GM12878 (cell line): ENCODE measurements around the gene LDLRAD3. TPM values are rescaled to one million over a fixed set of nuclear protein-coding genes. Genes with fewer than 3 reads are reported as not detected.

ENCODE experiments used
- polyA plus RNA-seq, 11 experiments: library from polyadenylated mRNA; depleted of rRNA in 4 of 11; unstranded in 6 of 11; stranded (reverse) in 5 of 11; fragments of >200 nt; fragmentation: Nextera tagmentation in 4 of 11; fragmentation: Illumina TruSeq in 1 of 11; extraction: Ambion mirVana in 4 of 11; extraction: Trizol in 1 of 11; gene quantifications; 1 replicate in 1 of 11; 2 replicates in 10 of 11; pipeline versions ENCODE4 v1.2.1 to v1.2.3, GENCODE V29; 2011 to 2016; ENCODE audit warnings: inconsistent platforms in 2 of 11, missing spikeins in 2 of 11, low read depth in 1 of 11
- total RNA-seq, 4 experiments: library from RNA; depleted of rRNA in 3 of 4; stranded (reverse); fragments of >200 nt in 3 of 4; fragmentation: Illumina TruSeq in 1 of 4; extraction: Trizol in 1 of 4; gene quantifications; 2 replicates each; pipeline versions ENCODE4 v1.2.1 to v1.2.3, GENCODE V29; 2013 to 2021
- TF ChIP-seq, protein P1 (sequence below): fragments of 150-350 bp; IDR thresholded peaks from 2 replicates; pipeline ENCODE4 v1.6.1; 2016; ENCODE audit warnings: low read depth, low read length
- TF ChIP-seq, protein P2 (sequence below): fragments of 450-650 bp; IDR thresholded peaks from 2 replicates; pipeline ENCODE4 v1.6.1; 2017; ENCODE audit warnings: antibody characterized with exemption, mild to moderate bottlenecking, moderate library complexity
- TF ChIP-seq, protein P3 (sequence below): fragments of 450-650 bp; formaldehyde crosslinking; IDR thresholded peaks from 2 replicates; pipeline ENCODE4 v1.4.0; 2022; ENCODE audit warnings: mild to moderate bottlenecking, moderate library complexity
- TF ChIP-seq, protein P4 (sequence below), 3 experiments: IDR thresholded peaks in 2 of 3; conservative IDR thresholded peaks in 1 of 3; 2 replicates each; pipeline ENCODE4 v1.5.1; 2011; ENCODE audit warnings: low read depth in 3 of 3, low read length in 3 of 3, mild to moderate bottlenecking in 3 of 3, control low read depth in 2 of 3, moderate library complexity in 2 of 3, inconsistent platforms in 1 of 3, mixed read lengths in 1 of 3; ENCODE audit not compliant: control insufficient read depth in 2 of 3, insufficient read depth in 1 of 3; ENCODE audit errors: extremely low read depth in 1 of 3

LDLRAD3 gene
- total and polyA plus RNA-seq, 10 of the 15 experiments (the other 5 are each of a cell fraction or from before 2014, with no cell fraction given): 2.5 to 17.2 (median 10.7) TPM

DNA sequence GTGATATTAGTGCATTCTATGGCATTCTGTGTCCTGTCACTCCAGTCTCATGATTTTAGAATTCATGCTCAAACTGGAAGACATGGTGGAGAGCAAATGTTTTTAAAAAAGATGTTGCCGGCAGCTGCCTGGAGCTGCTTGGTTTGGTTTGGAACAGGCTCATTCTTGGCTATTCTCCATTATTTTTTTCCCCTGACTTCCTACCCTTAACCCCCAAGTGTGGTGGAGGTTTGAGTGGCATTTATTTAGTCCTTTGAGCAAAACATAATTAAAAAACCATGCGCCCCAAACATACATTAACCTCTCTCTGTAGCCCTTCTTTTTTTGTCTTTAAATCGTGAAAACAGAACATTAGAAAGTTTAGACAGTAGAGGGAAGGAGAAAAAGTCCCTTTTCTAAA, 94.7 kb downstream of the LDLRAD3 start (continued):
- TF ChIP-seq, protein P1, sequence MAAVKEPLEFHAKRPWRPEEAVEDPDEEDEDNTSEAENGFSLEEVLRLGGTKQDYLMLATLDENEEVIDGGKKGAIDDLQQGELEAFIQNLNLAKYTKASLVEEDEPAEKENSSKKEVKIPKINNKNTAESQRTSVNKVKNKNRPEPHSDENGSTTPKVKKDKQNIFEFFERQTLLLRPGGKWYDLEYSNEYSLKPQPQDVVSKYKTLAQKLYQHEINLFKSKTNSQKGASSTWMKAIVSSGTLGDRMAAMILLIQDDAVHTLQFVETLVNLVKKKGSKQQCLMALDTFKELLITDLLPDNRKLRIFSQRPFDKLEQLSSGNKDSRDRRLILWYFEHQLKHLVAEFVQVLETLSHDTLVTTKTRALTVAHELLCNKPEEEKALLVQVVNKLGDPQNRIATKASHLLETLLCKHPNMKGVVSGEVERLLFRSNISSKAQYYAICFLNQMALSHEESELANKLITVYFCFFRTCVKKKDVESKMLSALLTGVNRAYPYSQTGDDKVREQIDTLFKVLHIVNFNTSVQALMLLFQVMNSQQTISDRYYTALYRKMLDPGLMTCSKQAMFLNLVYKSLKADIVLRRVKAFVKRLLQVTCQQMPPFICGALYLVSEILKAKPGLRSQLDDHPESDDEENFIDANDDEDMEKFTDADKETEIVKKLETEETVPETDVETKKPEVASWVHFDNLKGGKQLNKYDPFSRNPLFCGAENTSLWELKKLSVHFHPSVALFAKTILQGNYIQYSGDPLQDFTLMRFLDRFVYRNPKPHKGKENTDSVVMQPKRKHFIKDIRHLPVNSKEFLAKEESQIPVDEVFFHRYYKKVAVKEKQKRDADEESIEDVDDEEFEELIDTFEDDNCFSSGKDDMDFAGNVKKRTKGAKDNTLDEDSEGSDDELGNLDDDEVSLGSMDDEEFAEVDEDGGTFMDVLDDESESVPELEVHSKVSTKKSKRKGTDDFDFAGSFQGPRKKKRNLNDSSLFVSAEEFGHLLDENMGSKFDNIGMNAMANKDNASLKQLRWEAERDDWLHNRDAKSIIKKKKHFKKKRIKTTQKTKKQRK: no peak
- TF ChIP-seq, protein P2, sequence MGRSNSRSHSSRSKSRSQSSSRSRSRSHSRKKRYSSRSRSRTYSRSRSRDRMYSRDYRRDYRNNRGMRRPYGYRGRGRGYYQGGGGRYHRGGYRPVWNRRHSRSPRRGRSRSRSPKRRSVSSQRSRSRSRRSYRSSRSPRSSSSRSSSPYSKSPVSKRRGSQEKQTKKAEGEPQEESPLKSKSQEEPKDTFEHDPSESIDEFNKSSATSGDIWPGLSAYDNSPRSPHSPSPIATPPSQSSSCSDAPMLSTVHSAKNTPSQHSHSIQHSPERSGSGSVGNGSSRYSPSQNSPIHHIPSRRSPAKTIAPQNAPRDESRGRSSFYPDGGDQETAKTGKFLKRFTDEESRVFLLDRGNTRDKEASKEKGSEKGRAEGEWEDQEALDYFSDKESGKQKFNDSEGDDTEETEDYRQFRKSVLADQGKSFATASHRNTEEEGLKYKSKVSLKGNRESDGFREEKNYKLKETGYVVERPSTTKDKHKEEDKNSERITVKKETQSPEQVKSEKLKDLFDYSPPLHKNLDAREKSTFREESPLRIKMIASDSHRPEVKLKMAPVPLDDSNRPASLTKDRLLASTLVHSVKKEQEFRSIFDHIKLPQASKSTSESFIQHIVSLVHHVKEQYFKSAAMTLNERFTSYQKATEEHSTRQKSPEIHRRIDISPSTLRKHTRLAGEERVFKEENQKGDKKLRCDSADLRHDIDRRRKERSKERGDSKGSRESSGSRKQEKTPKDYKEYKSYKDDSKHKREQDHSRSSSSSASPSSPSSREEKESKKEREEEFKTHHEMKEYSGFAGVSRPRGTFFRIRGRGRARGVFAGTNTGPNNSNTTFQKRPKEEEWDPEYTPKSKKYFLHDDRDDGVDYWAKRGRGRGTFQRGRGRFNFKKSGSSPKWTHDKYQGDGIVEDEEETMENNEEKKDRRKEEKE: no peak
- TF ChIP-seq, protein P3, sequence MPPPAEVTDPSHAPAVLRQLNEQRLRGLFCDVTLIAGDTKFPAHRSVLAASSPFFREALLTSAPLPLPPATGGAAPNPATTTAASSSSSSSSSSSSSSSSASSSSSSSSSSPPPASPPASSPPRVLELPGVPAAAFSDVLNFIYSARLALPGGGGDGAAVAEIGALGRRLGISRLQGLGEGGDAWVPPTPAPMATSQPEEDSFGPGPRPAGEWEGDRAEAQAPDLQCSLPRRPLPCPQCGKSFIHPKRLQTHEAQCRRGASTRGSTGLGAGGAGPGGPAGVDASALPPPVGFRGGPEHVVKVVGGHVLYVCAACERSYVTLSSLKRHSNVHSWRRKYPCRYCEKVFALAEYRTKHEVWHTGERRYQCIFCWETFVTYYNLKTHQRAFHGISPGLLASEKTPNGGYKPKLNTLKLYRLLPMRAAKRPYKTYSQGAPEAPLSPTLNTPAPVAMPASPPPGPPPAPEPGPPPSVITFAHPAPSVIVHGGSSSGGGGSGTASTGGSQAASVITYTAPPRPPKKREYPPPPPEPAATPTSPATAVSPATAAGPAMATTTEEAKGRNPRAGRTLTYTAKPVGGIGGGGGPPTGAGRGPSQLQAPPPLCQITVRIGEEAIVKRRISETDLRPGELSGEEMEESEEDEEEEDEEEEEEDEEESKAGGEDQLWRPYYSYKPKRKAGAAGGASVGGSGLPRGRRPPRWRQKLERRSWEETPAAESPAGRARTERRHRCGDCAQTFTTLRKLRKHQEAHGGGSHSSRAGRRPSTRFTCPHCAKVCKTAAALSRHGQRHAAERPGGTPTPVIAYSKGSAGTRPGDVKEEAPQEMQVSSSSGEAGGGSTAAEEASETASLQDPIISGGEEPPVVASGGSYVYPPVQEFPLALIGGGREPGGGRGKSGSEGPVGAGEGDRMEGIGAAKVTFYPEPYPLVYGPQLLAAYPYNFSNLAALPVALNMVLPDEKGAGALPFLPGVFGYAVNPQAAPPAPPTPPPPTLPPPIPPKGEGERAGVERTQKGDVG (CRISPR knock-in tag): no peak
- TF ChIP-seq, protein P4, sequence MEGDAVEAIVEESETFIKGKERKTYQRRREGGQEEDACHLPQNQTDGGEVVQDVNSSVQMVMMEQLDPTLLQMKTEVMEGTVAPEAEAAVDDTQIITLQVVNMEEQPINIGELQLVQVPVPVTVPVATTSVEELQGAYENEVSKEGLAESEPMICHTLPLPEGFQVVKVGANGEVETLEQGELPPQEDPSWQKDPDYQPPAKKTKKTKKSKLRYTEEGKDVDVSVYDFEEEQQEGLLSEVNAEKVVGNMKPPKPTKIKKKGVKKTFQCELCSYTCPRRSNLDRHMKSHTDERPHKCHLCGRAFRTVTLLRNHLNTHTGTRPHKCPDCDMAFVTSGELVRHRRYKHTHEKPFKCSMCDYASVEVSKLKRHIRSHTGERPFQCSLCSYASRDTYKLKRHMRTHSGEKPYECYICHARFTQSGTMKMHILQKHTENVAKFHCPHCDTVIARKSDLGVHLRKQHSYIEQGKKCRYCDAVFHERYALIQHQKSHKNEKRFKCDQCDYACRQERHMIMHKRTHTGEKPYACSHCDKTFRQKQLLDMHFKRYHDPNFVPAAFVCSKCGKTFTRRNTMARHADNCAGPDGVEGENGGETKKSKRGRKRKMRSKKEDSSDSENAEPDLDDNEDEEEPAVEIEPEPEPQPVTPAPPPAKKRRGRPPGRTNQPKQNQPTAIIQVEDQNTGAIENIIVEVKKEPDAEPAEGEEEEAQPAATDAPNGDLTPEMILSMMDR (IDR thresholded peaks at IDR 0.05 in 2 of 3, conservative IDR thresholded peaks at IDR 0.05 in 1 of 3; ENCODE audit: control insufficient read depth in 2 of 3, extremely low read depth in 1 of 3, insufficient read depth in 1 of 3, low read depth in 3 of 3, low read length in 3 of 3): no peak
- TF ChIP-seq, all 136 proteins: peak for 0
